Tracheal epithelial cell (primary cell): ENCODE measurements around the gene NAALADL2. TPM values are rescaled to one million over a fixed set of nuclear protein-coding genes. Genes with fewer than 3 reads are reported as not detected.

Experiments
- total RNA-seq: library from RNA; depleted of rRNA; stranded (reverse); fragments of >200 nt; gene quantifications from 2 replicates; pipeline ENCODE4 v1.2.1, GENCODE V29; 2014

NAALADL2 gene
- total RNA-seq: 0.21 and 2.2 TPM in 2 replicates

DNA sequence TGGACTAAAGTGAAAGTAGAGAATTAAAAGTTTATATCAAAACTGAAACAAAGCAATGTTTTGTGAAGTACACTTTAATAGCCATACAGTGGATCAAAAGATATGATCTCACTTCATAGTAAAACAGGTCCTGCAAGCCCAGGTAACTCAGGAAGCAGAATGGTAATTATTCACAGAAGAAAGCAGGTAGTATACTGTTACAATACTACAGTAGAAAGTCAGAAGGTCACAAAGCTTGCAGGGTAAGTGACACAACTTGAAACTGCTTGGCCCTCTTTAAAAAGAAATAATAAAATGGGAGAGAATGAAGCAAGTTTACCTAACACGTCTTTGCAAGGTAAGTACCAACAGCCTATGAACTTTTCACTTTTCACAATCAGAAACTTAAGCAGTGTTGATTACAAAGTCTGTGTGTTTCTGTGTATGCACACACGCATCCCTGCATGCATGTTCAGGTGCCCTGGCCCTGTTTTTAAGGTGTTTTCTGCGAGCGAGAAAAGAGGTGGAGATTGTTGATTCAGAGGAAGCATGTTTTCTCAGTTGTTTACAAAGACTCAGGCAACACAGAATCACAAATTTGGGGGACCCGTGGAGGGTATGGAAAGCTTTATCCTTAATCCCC is at the start of gene NAALADL2:
Gene NAALADL2 (plus strand): TSS at position 221 of the 622 bp plus-strand sequence.

